Activated T-helper 1 cell treated with anti-CD3 and anti-CD28 coated beads, Interleukin-12 subunit alpha, Interleukin-12 subunit beta, Interleukin-2, Interleukin-4 antibody, amounts not matched to agents 30 ng/mL and 10 ng/mL and 1 ng/mL, durations not matched to agents 14 hours and 24 hours and 36 hours (primary cell): Measurements from ENCODE around the gene PRR3. TPM values are rescaled to one million over a fixed set of nuclear protein-coding genes. Genes with fewer than 3 reads are reported as not detected.

Experiments used
- DNase-seq: peaks from one replicate; pipeline ENCODE4 v3.0.0; 2021; ENCODE audit warnings: low spot score
- H3K27ac Mint-ChIP-seq: one replicate; pipeline ENCODE4 v1.8.0; 2021; ENCODE audit warnings: mild to moderate bottlenecking, mixed read lengths
- H3K27me3 Mint-ChIP-seq: one replicate; pipeline ENCODE4 v1.8.0; 2022; ENCODE audit warnings: mild to moderate bottlenecking, moderate library complexity, mixed read lengths; ENCODE audit not compliant: insufficient read depth
- H3K36me3 Mint-ChIP-seq: one replicate; pipeline ENCODE4 v1.8.0; 2021; ENCODE audit warnings: low read depth, mixed read lengths
- H3K4me1 Mint-ChIP-seq: one replicate; pipeline ENCODE4 v1.8.0; 2021; ENCODE audit warnings: low read depth, mixed read lengths
- H3K4me3 Mint-ChIP-seq: one replicate; pipeline ENCODE4 v1.8.0; 2021; ENCODE audit warnings: mild to moderate bottlenecking, moderate library complexity, mixed read lengths
- H3K9me3 Mint-ChIP-seq: one replicate; pipeline ENCODE4 v1.8.0; 2021; ENCODE audit warnings: mixed read lengths
- intact Hi-C: fragments of 100-400 bp; cut with micrococcal nuclease; formaldehyde crosslinking; loops from one replicate; pipeline ENCODE4 v1.15.1; 2024
- total RNA-seq: library from RNA; stranded (reverse); gene quantifications from 2 replicates; pipeline ENCODE4 v1.2.3, GENCODE V29; 2022

The PRR3 gene
- total RNA-seq, 1 donor from 2014 or later: 41.6 TPM

GRCh38 chr6:30612213-30612612 lies 55.1 kb downstream of the PRR3 start:
- H3K9me3 Mint-ChIP-seq: no peaks in the 10 kb centered on the region
- peaks cover 69% of the 10 kb centered on the region for H3K4me1 Mint-ChIP-seq
- intact Hi-C loops: loop anchor here (2.0 to 10.0 kb wide), 3 partner anchors 15 to 1253 kb away; partner anchors contain the start of genes NEU1, POLR1H and PPP1R11
- H3K27me3 Mint-ChIP-seq: peaks cover 2% of the 10 kb centered on the region
- peak overlapping the region; percentile 26 for H3K27ac Mint-ChIP-seq
- DNase-seq: no peak
- H3K4me3 Mint-ChIP-seq: no peak overlapping the region
- peaks cover 79% of the 10 kb centered on the region for H3K36me3 Mint-ChIP-seq

- Mint-ChIP-seq H3K27me3 (peaks cover 6% of the 10 kb centered on the region), H3K4me1 (peaks cover 64% of the 10 kb centered on the region), H3K27ac (no peak overlapping the region), H3K4me3 (no peak overlapping the region), H3K36me3 (peaks cover 75% of the 10 kb centered on the region), H3K9me3 (no peaks in the 10 kb centered on the region)
- DNase-seq: no peak
- intact Hi-C loops: loop anchor here (2.0 to 10.0 kb wide), 3 partner anchors 16 to 1252 kb away; partner anchors contain the start of genes NEU1, POLR1H and PPP1R11
Measured at GRCh38 chr6:30612687-30613248, 55.7 kb downstream of the PRR3 start.

Other genes with a start within 250 kb of the PRR3 start
- 14.2 and 15.6 TPM in 2 replicates for gene TRIM39, start 230.4 kb upstream of the PRR3 start, total RNA-seq
- 54.2 and 62.8 TPM in 2 replicates for gene RPP21, start 212.1 kb upstream of the PRR3 start, total RNA-seq
- gene HLA-E, start 67.8 kb upstream of the PRR3 start, total RNA-seq: 476 and 483 TPM in 2 replicates
- gene GNL1, start 806 bp upstream of the PRR3 start, total RNA-seq: 86.3 and 92.4 TPM in 2 replicates
- gene ABCF1, start 14.1 kb downstream of the PRR3 start, total RNA-seq: 115 and 120 TPM in 2 replicates
- gene PPP1R10, start 59.9 kb downstream of the PRR3 start, total RNA-seq: 124 and 126 TPM in 2 replicates
- gene MRPS18B, start 60.5 kb downstream of the PRR3 start, total RNA-seq: 75.5 and 77.7 TPM in 2 replicates
- gene ATAT1, start 69.6 kb downstream of the PRR3 start, total RNA-seq: 11.6 and 13.4 TPM in 2 replicates
- gene C6orf136, start 89.8 kb downstream of the PRR3 start, total RNA-seq: 23.9 and 36.0 TPM in 2 replicates
- gene DHX16, start 115.7 kb downstream of the PRR3 start, total RNA-seq: 52.0 and 54.2 TPM in 2 replicates
- 203 and 213 TPM in 2 replicates for gene PPP1R18, start 129.3 kb downstream of the PRR3 start, total RNA-seq
- gene NRM, start 133.7 kb downstream of the PRR3 start, total RNA-seq: 15.5 and 15.9 TPM in 2 replicates
- 93.7 and 95.7 TPM in 2 replicates for gene MDC1, start 160.0 kb downstream of the PRR3 start, total RNA-seq
- 1,001 and 1,002 TPM in 2 replicates for gene TUBB, start 163.1 kb downstream of the PRR3 start, total RNA-seq
- 252 and 262 TPM in 2 replicates for gene FLOT1, start 185.4 kb downstream of the PRR3 start, total RNA-seq
- gene IER3, start 187.3 kb downstream of the PRR3 start, total RNA-seq: 578 and 603 TPM in 2 replicates